Stomach (tissue), 4 donors: Measurements from ENCODE around the gene ANO7.

Source experiments
- POLR2A ChIP-seq, 4 donors: fragments of 450-650 bp; IDR thresholded peaks; one replicate each; pipeline ENCODE4 v1.6.1; 2016; ENCODE audit warnings: antibody characterized with exemption in 4 of 4, control low read depth in 2 of 4, mild to moderate bottlenecking in 1 of 4, moderate library complexity in 1 of 4
- TF ChIP-seq, protein P1 (sequence below), 7 experiments: fragments of 450-650 bp in 4 of 7; fragments of 200-600 bp in 3 of 7; sonication (generic) in 3 of 7; IDR thresholded peaks; one replicate each; pipeline ENCODE4 v1.5.1; 2016 to 2019; ENCODE audit warnings: antibody characterized with exemption in 7 of 7, control low read depth in 2 of 7, mild to moderate bottlenecking in 1 of 7

DNA sequence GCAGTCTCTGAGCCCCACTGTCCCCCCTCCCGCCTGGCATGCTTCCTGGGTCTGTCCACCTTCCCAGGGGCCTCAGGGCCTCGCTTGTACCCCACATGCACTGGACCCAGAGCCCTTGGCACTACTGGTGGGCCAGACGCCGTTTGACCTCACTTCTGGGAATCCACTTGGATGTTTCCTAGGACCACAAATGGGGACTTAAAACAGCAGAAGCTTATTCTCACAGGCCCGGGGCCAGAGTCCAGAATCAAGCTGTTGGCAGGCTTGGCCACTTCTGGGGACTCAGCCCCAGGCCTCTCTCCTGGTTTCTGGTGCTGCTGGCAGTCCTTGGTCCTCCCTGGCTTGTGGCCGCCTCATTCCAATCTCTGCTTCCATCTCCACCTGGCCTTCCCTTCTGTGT is 19.6 kb downstream of the ANO7 start:
- TF ChIP-seq POLR2A (IDR thresholded peaks at IDR 0.05) = no peak
- TF ChIP-seq, protein P1, sequence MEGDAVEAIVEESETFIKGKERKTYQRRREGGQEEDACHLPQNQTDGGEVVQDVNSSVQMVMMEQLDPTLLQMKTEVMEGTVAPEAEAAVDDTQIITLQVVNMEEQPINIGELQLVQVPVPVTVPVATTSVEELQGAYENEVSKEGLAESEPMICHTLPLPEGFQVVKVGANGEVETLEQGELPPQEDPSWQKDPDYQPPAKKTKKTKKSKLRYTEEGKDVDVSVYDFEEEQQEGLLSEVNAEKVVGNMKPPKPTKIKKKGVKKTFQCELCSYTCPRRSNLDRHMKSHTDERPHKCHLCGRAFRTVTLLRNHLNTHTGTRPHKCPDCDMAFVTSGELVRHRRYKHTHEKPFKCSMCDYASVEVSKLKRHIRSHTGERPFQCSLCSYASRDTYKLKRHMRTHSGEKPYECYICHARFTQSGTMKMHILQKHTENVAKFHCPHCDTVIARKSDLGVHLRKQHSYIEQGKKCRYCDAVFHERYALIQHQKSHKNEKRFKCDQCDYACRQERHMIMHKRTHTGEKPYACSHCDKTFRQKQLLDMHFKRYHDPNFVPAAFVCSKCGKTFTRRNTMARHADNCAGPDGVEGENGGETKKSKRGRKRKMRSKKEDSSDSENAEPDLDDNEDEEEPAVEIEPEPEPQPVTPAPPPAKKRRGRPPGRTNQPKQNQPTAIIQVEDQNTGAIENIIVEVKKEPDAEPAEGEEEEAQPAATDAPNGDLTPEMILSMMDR (IDR thresholded peaks at IDR 0.05) = no peak
